ENCODE measurements around the gene ITPR3. TPM values are rescaled to one million over a fixed set of nuclear protein-coding genes. Genes with fewer than 3 reads are reported as not detected.

ITPR3 gene
- total RNA-seq, 4 donors from 2014 or later = 105 to 262 (median 124) TPM

- no peak for TF ChIP-seq EP300 (IDR thresholded peaks at IDR 0.05; ENCODE audit: low read depth)
- TF ChIP-seq POLR2A (IDR thresholded peaks at IDR 0.05) = no peak
- TF ChIP-seq CTCF (IDR thresholded peaks at IDR 0.05) = no peak
- no peak for TF ChIP-seq POLR2AphosphoS5 (IDR thresholded peaks at IDR 0.05)
- Histone ChIP-seq H3K36me3 (no peaks in the 10 kb centered on the region), H3K4me1 (peaks cover 0 to 11% (median 0%) of the 10 kb centered on the region in 4 donors), H3K27ac (no peak overlapping the region), H3K4me3 (no peak overlapping the region), H3K27me3 (no peaks in the 10 kb centered on the region), H3K9me3 (no peaks in the 10 kb centered on the region)
- in situ Hi-C loops (cut with MboI; ENCODE audit: low pct_ligation_motif_present in 1 of 4, low pct_unique_long_range_greater_than_20kb in 1 of 4, low sequenced_read_pairs in 3 of 4) (no loop called here), intact Hi-C loops (cut with DNase I; ENCODE audit: low total_unique reads) (no loop called here)
- DNase-seq = peak; percentile 66
- 63% methylated on average over 9 of the region's 9 CpGs; no CpG with 5 or more reads in 1 of the 2 donors for WGBS, 2 donors (ENCODE audit: low coverage in 1 of 2)
Measured at GRCh38 chr6:33738153-33738552, 117.0 kb downstream of the ITPR3 start.

- H3K4me1 ChIP-seq = peaks cover 3 to 18% (median 3%) of the 10 kb centered on the region in 4 donors
- H3K36me3 ChIP-seq = no peaks in the 10 kb centered on the region
- H3K27ac ChIP-seq = no peak overlapping the region
- no peaks in the 10 kb centered on the region for H3K9me3 ChIP-seq
- in situ Hi-C loops (cut with MboI; ENCODE audit: low pct_ligation_motif_present in 1 of 4, low pct_unique_long_range_greater_than_20kb in 1 of 4, low sequenced_read_pairs in 3 of 4) = no loop called here
- no peak for DNase-seq
- TF ChIP-seq POLR2AphosphoS5 (IDR thresholded peaks at IDR 0.05) (no peak), POLR2A (IDR thresholded peaks at IDR 0.05) (no peak), EP300 (IDR thresholded peaks at IDR 0.05; ENCODE audit: low read depth) (no peak), CTCF (IDR thresholded peaks at IDR 0.05) (no peak)
- intact Hi-C loops (cut with DNase I; ENCODE audit: low total_unique reads) = no loop called here
- WGBS, 2 donors (ENCODE audit: low coverage in 1 of 2) = 91% methylated on average over 5 of the region's 5 CpGs; no CpG with 5 or more reads in 1 of the 2 donors
- no peaks in the 10 kb centered on the region for H3K27me3 ChIP-seq
- H3K4me3 ChIP-seq = no peak overlapping the region
Measured at GRCh38 chr6:33738879-33739278, 117.8 kb downstream of the ITPR3 start.

- peaks cover 4 to 24% (median 9%) of the 10 kb centered on the region in 4 donors for H3K4me1 ChIP-seq
- no peak overlapping the region for H3K4me3 ChIP-seq
- in situ Hi-C loops (cut with MboI; ENCODE audit: low pct_ligation_motif_present in 1 of 4, low pct_unique_long_range_greater_than_20kb in 1 of 4, low sequenced_read_pairs in 3 of 4) = no loop called here
- H3K27ac ChIP-seq = no peak overlapping the region
- no peaks in the 10 kb centered on the region for H3K36me3 ChIP-seq
- TF ChIP-seq CTCF (IDR thresholded peaks at IDR 0.05) (no peak), POLR2AphosphoS5 (IDR thresholded peaks at IDR 0.05) (no peak), EP300 (IDR thresholded peaks at IDR 0.05; ENCODE audit: low read depth) (no peak), POLR2A (IDR thresholded peaks at IDR 0.05) (no peak)
- no peak for DNase-seq
- intact Hi-C loops (cut with DNase I; ENCODE audit: low total_unique reads) = no loop called here
- H3K27me3 ChIP-seq = no peaks in the 10 kb centered on the region
- 60 to 68% methylated on average over 1 to 5 of the region's 5 CpGs for WGBS, 2 donors (ENCODE audit: low coverage in 1 of 2)
- H3K9me3 ChIP-seq = no peaks in the 10 kb centered on the region
Measured at GRCh38 chr6:33739571-33739970, 118.4 kb downstream of the ITPR3 start.

- Histone ChIP-seq H3K27ac (no peak overlapping the region), H3K4me1 (peaks cover 10 to 30% (median 15%) of the 10 kb centered on the region in 4 donors), H3K36me3 (no peaks in the 10 kb centered on the region), H3K4me3 (no peak overlapping the region), H3K27me3 (no peaks in the 10 kb centered on the region), H3K9me3 (no peaks in the 10 kb centered on the region)
- in situ Hi-C loops (cut with MboI; ENCODE audit: low pct_ligation_motif_present in 1 of 4, low pct_unique_long_range_greater_than_20kb in 1 of 4, low sequenced_read_pairs in 3 of 4) = no loop called here
- DNase-seq = no peak
- TF ChIP-seq POLR2AphosphoS5 (IDR thresholded peaks at IDR 0.05) (no peak), EP300 (IDR thresholded peaks at IDR 0.05; ENCODE audit: low read depth) (no peak)
- intact Hi-C loops (cut with DNase I; ENCODE audit: low total_unique reads) = loop anchor here (10.0 kb wide), 1 partner anchor 415 kb away; no protein-coding TSS in a partner anchor
- WGBS, 2 donors (ENCODE audit: low coverage in 1 of 2) = 87% methylated on average over 6 of the region's 6 CpGs; no CpG with 5 or more reads in 1 of the 2 donors
Measured at GRCh38 chr6:33740204-33740608, 119.1 kb downstream of the ITPR3 start.

GRCh38 chr6:33740794-33741193 lies 119.7 kb downstream of the ITPR3 start:
- Histone ChIP-seq H3K27ac (no peak overlapping the region), H3K36me3 (no peaks in the 10 kb centered on the region), H3K27me3 (no peaks in the 10 kb centered on the region), H3K4me3 (no peak overlapping the region), H3K4me1 (peaks cover 16 to 36% (median 20%) of the 10 kb centered on the region in 4 donors), H3K9me3 (no peaks in the 10 kb centered on the region)
- WGBS, 2 donors (ENCODE audit: low coverage in 1 of 2) = 88 to 92% methylated on average over 4 to 5 of the region's 5 CpGs
- intact Hi-C loops (cut with DNase I; ENCODE audit: low total_unique reads) = loop anchor here (10.0 kb wide), 1 partner anchor 414 kb away; no protein-coding TSS in a partner anchor
- no peak for TF ChIP-seq POLR2AphosphoS5 (IDR thresholded peaks at IDR 0.05)
- TF ChIP-seq EP300 (IDR thresholded peaks at IDR 0.05; ENCODE audit: low read depth) = no peak
- no peak for TF ChIP-seq POLR2A (IDR thresholded peaks at IDR 0.05)
- TF ChIP-seq CTCF (IDR thresholded peaks at IDR 0.05) = no peak
- in situ Hi-C loops (cut with MboI; ENCODE audit: low pct_ligation_motif_present in 1 of 4, low pct_unique_long_range_greater_than_20kb in 1 of 4, low sequenced_read_pairs in 3 of 4) = no loop called here
- DNase-seq = no peak

All from transverse colon (tissue), 4 donors.